ENCODE measurements around the gene IL19. TPM values are rescaled to one million over a fixed set of nuclear protein-coding genes. Genes with fewer than 3 reads are reported as not detected.

IL19 gene
- total and polyA plus RNA-seq, 2 donors from 2014 or later = 0.41 to 3.6 TPM

DNA sequence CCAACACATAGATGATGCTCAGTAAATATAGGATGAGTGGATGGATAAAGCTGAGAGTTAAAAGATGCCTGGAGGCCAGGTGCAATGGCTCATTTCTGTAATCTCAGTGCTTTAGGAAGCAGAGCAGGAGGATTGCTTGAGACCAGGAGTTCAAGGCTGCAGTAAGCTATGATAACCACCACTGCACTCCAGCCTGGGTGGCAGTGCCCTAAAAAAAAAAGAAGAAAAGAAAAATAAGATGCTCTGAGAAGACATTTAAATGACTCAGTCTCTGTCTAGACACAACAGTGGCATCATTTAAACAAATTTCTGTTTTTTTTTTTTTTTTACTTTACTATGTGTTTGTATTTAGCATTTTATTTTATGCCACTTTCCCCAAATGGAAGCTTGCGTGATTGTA, 25.3 kb upstream of the IL19 start:
- Histone ChIP-seq H3K27me3 (ENCODE audit: control insufficient read depth, insufficient read depth, low read length) (no peaks in the 10 kb centered on the region), H3K4me1 (ENCODE audit: control insufficient read depth in 2 of 3, insufficient read depth in 2 of 3, low read depth in 1 of 3, low read length in 3 of 3) (peaks cover 0 to 4% (median 0%) of the 10 kb centered on the region in 3 donors), H3K9me3 (ENCODE audit: control insufficient read depth in 2 of 3, insufficient read depth in 1 of 3, low read length in 3 of 3) (no peaks in the 10 kb centered on the region), H3K9ac (ENCODE audit: low read length in 3 of 3) (no peak overlapping the region), H3K27ac (ENCODE audit: low read depth in 2 of 2, low read length in 2 of 2) (no peak overlapping the region), H3K4me3 (ENCODE audit: low read length in 3 of 3) (no peak overlapping the region), H3K36me3 (ENCODE audit: control insufficient read depth in 2 of 3, insufficient read depth in 3 of 3, low read length in 3 of 3) (no peaks in the 10 kb centered on the region)
- DNase-seq = no peak
- FAIRE-seq = no peak
- TF ChIP-seq CTCF (IDR thresholded peaks at IDR 0.05; ENCODE audit: borderline replicate concordance, extremely low read depth, insufficient read depth) = no peak
- intact Hi-C loops (cut with DNase I) = no loop called here

GRCh38 chr1:206748348-206749030, 22.1 kb upstream of the IL19 start:
- Histone ChIP-seq H3K36me3 (ENCODE audit: control insufficient read depth in 2 of 3, insufficient read depth in 3 of 3, low read length in 3 of 3) (no peaks in the 10 kb centered on the region), H3K27ac (ENCODE audit: low read depth in 2 of 2, low read length in 2 of 2) (no peak overlapping the region), H3K4me1 (ENCODE audit: control insufficient read depth in 2 of 3, insufficient read depth in 2 of 3, low read depth in 1 of 3, low read length in 3 of 3) (peaks cover 0 to 4% (median 0%) of the 10 kb centered on the region in 3 donors), H3K4me3 (ENCODE audit: low read length in 3 of 3) (no peak overlapping the region), H3K27me3 (ENCODE audit: control insufficient read depth, insufficient read depth, low read length) (no peaks in the 10 kb centered on the region), H3K9me3 (ENCODE audit: control insufficient read depth in 2 of 3, insufficient read depth in 1 of 3, low read length in 3 of 3) (no peaks in the 10 kb centered on the region), H3K9ac (ENCODE audit: low read length in 3 of 3) (no peak overlapping the region)
- no peak for FAIRE-seq
- intact Hi-C loops (cut with DNase I) = no loop called here
- no peak for TF ChIP-seq CTCF (IDR thresholded peaks at IDR 0.05; ENCODE audit: borderline replicate concordance, extremely low read depth, insufficient read depth)
- no peak for DNase-seq

GRCh38 chr1:206751891-206752290, 18.7 kb upstream of the IL19 start:
- intact Hi-C loops (cut with DNase I) = no loop called here
- no peak overlapping the region for H3K27ac ChIP-seq (ENCODE audit: low read depth in 2 of 2, low read length in 2 of 2)
- no peak for DNase-seq
- peaks cover 0 to 4% (median 0%) of the 10 kb centered on the region in 3 donors for H3K4me1 ChIP-seq (ENCODE audit: control insufficient read depth in 2 of 3, insufficient read depth in 2 of 3, low read depth in 1 of 3, low read length in 3 of 3)
- H3K4me3 ChIP-seq (ENCODE audit: low read length in 3 of 3) = no peak overlapping the region
- no peaks in the 10 kb centered on the region for H3K36me3 ChIP-seq (ENCODE audit: control insufficient read depth in 2 of 3, insufficient read depth in 3 of 3, low read length in 3 of 3)
- no peak for FAIRE-seq
- no peak overlapping the region for H3K9ac ChIP-seq (ENCODE audit: low read length in 3 of 3)
- H3K27me3 ChIP-seq (ENCODE audit: control insufficient read depth, insufficient read depth, low read length) = no peaks in the 10 kb centered on the region
- H3K9me3 ChIP-seq (ENCODE audit: control insufficient read depth in 2 of 3, insufficient read depth in 1 of 3, low read length in 3 of 3) = no peaks in the 10 kb centered on the region
- TF ChIP-seq CTCF (IDR thresholded peaks at IDR 0.05; ENCODE audit: borderline replicate concordance, extremely low read depth, insufficient read depth) = no peak

DNA sequence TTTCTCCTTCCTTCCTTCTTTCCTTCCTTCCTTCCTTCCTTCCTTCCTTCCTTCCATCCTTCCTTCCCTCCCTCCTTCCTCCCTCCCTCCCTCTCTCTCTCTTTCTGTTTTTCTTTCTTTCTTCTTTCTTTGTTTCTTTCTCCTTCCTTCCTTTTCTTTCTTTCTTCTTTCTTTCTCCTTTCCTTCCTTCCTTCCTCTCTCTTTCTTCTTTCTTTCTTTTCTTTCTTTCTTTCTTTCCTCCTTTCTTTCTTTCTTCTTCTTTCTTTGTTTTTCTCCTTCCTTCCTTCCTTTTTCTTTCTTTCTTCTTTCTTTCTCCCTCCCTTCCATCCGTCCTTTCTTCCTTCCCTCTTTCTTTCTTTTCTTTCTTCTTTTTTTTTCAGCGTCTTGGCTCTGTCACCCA, 18.1 kb upstream of the IL19 start:
- Histone ChIP-seq H3K4me1 (ENCODE audit: control insufficient read depth in 2 of 3, insufficient read depth in 2 of 3, low read depth in 1 of 3, low read length in 3 of 3) (peaks cover 0 to 4% (median 0%) of the 10 kb centered on the region in 3 donors), H3K9ac (ENCODE audit: low read length in 3 of 3) (no peak overlapping the region), H3K4me3 (ENCODE audit: low read length in 3 of 3) (no peak overlapping the region), H3K9me3 (ENCODE audit: control insufficient read depth in 2 of 3, insufficient read depth in 1 of 3, low read length in 3 of 3) (no peaks in the 10 kb centered on the region), H3K27me3 (ENCODE audit: control insufficient read depth, insufficient read depth, low read length) (no peaks in the 10 kb centered on the region), H3K27ac (ENCODE audit: low read depth in 2 of 2, low read length in 2 of 2) (no peak overlapping the region), H3K36me3 (ENCODE audit: control insufficient read depth in 2 of 3, insufficient read depth in 3 of 3, low read length in 3 of 3) (no peaks in the 10 kb centered on the region)
- TF ChIP-seq CTCF (IDR thresholded peaks at IDR 0.05; ENCODE audit: borderline replicate concordance, extremely low read depth, insufficient read depth) = no peak
- intact Hi-C loops (cut with DNase I) = no loop called here
- FAIRE-seq (no peak), DNase-seq (no peak)
